Lung microvascular endothelial cell (primary cell): ENCODE data around the gene DDAH2. TPM values are rescaled to one million over a fixed set of nuclear protein-coding genes. Genes with fewer than 3 reads are reported as not detected.
"Not testable (repeated sequence)": the region's sequence is repeated elsewhere in the genome, so short reads cannot be mapped to it uniquely, and the experiment has no call there.

Source experiments
- DNase-seq, 2 donors: peaks; one replicate each; pipeline versions ENCODE4 v3.0.0 to v3.0.0-alpha.2; 2010; ENCODE audit warnings: low read depth in 2 of 2
- total RNA-seq: library from RNA; depleted of rRNA; stranded (reverse); fragments of >200 nt; gene quantifications from 2 replicates; pipeline ENCODE4 v1.2.1, GENCODE V29; 2014

Gene DDAH2
- total RNA-seq, 1 donor from 2014 or later: 159 TPM

DNA sequence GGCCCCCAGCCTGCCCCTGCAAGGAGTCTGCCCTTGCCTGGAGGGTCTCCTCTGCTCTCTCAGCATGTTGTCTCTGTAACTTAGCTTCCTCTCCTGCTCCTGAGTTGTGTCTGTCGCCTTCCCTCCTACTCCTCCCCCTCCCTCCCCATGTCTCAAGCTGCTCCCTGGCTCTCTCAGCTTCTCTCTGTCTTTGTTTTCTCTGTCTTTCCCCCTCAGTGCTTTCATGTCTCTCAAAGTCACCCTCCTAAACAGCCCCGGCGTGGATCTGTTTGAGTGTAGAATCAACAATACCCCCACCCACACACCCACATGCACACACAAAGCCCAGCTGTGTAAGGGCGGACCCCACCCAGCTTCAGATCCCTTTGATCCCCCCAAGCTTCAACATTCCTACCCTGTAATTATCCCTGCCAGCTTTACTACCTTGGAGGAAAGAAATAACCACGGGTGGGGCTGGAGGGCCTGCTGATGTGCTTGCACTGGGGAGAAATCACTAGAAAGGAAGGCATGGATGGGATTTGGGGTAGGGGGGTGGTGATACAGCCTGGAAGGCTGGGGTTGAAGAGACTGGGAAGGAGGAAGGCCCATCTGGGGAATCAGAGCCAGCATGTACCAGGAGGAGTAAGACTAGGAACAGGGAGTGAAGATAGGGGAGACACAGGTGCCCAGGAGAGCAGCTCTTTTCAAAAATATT lies 15.0 kb downstream of the DDAH2 start:
- no peak for DNase-seq

DNA sequence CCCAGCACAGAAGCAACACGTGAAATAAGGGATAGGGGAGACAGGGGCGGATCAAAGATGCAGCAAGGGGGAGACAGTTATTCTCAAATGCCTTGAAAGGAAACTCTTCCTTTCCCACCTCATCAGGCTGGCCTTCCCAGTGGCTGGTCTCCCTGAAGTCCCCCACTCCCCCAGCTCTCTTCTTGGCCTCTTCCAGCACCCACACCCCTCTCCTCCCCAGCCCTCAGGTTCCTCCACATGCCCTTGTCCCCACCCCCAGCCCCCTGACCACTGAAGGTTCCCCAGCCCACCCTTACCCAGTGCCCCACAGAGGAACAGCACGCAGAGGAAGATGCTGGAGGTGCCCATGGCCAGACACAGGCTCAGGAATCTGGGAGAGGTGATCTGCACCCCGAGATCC lies 15.6 kb downstream of the DDAH2 start:
- DNase-seq: no peak

DNA sequence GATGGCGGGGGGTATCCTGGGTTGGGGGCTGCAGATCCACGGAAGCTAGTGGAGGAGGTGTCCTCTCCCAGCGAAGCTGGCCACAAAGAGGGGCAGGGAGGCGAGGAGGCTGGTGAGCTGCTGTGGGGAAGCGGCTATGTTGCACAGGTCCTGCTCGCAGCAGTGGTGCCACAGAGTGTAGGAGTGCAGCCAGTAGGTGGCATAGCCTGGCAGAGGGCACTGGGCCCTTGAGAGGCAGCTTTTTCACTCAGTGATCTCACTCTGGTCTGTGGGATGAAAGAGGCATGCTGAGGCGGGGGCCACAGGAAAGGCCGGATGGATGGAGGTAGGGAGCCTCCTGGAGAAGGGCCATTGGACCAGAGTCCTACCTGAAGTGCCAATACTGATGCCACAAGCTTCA lies 16.8 kb downstream of the DDAH2 start:
- no peak for DNase-seq

DNA sequence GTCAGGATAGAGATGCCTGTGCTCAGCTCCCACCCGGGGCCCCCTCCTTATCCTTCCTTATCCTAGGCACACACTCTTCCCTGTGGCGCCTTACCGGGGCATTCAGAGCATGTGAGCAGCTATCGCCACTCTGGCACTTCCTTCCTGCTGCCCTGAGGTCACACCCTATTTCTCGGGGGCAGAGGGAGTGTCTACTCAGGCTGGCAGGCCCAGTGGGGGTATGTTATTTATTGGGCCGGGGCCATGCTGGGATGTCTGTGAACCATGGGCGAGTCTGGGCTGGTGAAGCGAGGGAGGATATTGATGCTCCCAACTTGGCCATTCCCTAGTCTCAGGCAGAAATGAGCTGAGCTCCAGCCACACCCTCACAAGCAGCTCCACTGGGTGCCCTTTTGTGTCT lies 17.9 kb downstream of the DDAH2 start:
- no peak for DNase-seq

DNA sequence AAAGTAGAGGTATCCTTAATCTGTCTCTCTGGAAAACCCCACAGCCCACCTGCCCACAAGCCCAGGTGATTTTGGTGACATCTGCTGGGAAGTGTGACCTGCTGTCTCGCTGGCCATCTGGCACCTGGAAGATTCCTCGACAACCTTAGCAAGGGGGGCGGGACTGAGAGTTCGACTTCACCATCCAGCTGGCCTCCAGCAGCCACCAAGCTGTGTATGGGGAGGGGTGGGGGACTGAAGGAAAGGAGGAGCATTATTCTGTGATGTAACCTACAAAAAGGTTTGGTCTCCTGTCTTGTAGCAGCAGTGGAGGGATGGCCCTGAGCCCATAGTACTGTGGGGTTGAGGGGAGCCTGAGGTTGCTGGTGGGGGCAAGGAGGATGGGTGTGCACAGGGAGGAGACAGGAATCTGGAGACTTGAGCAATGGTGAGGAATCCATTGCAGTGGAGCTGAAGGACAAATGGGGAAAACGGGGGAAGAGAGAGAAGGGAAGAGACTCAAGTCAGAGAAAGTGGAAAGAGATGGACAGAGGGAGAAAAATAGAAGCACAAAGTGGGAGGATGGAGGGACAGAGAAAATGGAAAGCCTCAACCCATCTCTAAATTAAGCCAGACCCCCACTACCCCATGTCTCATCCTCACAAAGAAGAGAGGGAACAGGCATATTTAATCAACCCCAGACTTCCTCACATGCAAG lies 18.4 kb downstream of the DDAH2 start:
- no peak for DNase-seq

DNA sequence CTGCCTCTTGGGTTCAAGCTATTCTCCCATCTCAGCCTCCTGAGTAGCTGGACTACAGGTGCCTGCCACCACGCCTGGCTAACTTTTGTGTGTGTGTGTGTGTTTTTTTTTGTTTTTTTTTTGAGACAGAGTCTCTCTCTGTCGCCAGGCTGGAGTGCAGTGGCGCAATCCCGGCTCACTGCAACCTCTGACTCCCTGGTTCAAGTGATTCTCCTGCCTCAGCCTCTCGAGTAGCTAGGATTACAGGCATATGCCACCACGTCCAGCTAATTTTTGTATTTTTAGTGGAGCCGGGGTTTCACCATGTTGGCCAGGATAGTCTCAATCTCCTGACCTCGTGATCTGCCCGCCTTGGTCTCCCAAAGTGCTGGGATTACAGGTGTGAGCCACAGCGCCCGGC lies 19.9 kb downstream of the DDAH2 start:
- DNase-seq: not testable (repeated sequence)

DNA sequence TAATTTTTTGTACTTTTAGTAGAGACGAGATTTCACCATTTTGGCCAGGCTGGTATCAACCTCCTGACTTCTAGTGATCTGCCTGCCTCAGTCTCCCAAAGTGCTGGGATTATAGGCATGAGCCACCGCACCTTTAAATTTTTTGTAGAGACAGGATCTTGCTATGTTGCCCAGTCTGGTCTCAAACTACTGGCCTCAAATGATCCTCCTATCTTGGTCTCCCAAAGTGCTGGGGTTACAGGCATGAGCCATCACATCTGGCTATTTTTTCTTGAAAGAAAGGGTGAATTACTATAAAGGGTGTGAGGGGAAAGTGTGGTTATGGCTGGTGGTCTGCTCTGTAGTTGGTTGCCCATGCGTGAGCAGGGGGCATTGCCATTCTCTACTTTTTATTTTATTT lies 20.9 kb downstream of the DDAH2 start:
- DNase-seq: no peak

DNA sequence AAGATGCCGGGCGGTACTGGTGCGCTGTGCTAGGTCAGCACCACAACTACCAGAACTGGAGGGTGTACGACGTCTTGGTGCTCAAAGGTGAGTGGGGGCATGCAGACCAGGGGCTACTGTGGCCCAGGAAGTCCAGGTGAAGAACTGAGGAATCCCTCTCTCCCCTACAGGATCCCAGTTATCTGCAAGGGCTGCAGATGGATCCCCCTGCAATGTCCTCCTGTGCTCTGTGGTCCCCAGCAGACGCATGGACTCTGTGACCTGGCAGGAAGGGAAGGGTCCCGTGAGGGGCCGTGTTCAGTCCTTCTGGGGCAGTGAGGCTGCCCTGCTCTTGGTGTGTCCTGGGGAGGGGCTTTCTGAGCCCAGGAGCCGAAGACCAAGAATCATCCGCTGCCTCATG lies 21.4 kb downstream of the DDAH2 start:
- DNase-seq: no peak

DNA sequence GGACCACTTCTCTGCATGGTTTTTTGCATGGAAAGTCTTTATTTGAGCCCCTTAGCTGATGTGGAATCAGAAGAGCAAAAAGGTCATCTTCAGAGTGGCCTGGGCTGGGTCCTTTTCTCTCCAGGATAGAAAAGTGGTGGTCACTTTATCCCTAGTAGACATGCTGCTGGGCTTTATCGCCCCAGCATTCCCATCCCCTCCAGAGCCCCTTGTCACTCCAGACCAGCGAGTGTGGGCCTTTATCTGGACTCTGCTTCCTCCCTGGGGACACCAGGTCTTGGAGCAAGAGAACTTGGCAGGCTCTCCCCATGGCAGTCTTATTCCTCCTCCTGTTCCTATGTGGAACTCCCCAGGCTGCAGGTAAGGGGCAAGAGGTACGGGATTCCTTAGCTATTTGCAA lies 22.5 kb downstream of the DDAH2 start, which contains the start of gene LY6G6F:
LY6G6F (plus strand) TSS at position 268 of the 400 bp plus-strand sequence; CDS start at position 309, 41 bp downstream.
- no peak for DNase-seq

DNA sequence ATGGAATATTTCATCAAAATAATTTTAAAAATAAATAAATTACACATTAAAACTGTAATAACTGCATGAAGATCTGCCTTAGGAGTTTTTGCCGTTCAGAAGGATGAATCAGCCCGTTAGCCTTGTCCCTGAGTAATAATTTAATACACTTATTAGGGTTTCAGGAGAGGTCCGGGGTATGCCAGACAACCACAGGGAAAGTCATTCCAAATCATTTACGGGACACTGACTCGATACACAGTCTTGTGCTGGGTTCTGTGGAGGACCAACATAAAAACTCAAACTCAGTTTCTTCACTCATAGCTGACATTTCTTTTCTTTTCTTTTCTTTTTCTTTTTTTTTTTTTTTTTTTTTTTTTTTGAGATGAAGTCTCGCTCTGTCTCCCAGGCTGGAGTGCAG lies 23.2 kb downstream of the DDAH2 start:
- DNase-seq: no peak

DNA sequence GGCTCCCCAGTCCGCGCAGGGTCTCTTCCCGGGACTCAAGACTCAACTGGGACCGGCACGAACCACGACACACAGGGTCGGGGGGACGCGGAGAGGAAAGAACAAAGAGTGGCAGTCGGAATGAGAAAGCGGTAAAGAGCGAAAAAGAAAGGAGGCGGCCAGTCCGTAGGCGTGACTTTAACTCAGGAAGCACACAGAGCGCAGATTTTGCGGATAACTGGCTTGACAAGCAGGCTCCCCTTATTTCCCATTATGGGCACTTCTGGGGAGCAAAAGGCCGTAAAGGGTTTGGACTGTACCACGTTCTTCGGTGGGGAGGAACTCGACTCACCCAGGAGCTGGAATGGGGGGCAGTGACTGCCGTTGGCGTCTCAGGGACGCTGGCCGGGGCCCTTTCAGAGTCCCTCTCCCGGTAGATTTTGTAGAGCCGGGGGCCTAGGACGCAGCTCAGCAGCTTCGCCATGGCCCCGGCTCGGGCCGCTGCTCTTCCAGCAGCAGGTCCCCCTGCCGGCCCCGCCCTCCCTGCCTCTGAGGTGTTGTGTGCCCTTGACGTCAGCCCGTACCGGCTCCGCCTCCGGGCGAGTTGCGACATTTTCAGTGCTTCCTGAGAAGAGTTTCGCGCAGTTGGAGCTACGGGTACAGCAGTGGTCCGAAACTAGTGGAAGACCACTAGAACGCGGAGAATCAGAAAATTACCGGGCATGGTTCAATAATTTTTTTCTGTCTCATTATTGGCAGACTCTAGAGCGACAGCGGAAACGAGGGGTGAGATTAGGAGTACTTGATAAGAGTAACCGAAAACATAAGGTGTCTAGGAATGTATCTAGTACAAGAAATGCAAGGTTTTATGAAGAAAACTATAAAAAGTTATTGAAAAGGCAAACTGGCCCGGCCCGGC lies 26.0 kb downstream of the DDAH2 start, which contains the start of gene ABHD16A:
ABHD16A (minus strand) TSS at position 506 of the 898 bp plus-strand sequence; CDS start at position 463, 43 bp downstream.
- peak; percentile 99 for DNase-seq

DNA sequence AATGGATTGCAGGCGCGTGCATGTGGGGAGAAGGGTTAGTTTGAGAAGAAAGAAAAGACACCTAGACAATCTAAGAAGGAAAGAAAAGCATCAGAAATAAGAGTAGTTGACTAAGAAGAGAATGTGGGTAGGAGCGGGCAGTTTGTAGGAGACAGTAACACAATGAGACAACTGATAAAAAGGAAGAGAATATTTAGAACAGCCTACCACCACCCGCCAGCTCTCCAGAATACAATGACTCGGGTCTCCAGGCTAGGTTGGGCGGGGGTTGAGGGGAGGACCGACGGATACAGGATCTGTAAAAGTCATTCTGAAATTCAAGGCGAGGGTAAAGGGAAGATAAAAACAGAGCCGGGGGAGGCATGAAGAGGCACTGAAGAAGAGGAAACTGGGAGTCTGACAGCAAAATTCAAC lies 26.7 kb downstream of the DDAH2 start:
- DNase-seq: peak; percentile 31 to 43

DNA sequence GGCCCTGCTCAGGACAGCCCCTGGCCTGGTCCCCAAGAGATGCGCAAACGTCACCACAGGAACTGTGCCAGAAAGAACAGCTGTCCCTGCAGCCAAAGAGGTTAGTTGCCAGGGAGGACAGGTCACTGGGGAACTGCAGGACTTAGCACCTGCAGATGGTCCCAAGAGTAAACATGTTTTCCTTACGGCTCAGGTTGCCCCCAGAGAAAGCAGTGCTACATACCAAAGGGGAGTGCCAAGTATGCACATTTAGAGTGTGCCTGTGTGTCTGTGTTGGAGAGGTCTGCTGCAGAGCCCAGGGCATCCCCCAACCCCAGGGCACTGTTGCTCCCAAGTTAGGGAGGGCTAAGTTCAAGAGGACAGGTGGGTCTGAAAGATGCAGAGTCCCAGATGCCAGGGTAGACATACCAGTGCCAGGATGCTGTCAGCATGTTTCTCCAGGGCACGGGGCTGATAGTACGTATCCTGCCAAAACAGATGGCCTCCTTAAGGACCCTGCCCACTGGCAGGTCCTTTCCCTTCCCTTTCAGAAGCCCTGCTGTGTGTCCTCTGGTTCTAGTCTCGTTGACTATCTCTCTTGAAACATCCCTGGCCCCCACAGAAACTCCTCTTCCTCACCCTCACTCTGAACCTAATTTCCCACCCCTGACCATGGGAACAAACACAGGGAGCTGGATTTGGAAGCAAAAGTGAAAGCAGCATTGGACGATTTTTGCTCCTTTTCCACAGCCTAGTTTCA lies 27.3 kb downstream of the DDAH2 start:
- peak; percentile 55 to 61 for DNase-seq

DNA sequence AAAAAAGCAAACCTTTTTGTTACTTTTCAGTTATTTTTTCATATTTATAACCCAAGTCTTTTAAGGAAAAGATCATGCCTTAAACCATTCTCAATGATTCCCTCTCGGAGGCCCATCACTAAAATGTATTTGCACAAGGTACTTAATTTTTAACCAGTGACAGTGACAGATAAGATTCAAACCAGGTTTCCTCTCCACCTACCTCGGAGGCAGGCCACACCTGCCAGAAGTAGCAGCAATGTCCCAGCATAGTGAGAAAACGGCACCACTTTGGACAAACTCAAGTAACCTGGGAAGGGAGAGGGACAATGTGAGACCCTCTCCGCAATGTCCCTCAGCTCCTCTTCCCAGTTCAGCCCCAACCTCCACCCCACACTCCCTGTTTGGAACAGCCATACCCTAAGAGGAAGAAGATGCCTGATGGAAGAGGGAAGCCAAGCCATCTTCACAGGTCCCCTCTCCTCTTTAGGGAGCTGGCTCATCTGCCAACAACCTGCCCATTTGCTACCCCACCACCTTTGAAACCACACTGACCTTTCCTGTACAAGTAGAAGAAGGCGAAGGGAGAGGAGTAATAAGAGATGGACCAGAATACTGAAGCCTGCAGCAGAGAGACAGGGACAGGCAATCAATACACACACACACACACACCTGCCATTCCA lies 28.2 kb downstream of the DDAH2 start:
- DNase-seq: no peak

DNA sequence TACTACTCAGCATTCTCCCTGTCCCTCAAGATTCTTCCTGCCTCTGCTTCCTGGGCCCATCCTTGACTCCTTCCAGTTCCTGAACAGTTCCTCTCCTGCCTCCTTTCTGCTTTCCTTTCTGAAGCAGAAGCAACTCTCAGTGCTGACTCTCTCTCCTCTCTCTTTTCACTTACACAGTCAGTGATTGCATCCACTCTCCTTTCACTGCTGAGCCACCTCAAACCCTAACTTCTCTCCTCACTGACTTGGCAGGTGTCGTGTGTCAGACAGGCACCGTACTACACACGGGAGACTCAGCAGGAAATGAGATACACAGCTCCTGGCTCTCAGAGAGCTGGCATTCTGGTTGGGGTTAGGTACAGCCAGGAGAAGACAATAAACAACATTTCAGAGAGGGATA lies 31.5 kb downstream of the DDAH2 start:
- no peak for DNase-seq

DNA sequence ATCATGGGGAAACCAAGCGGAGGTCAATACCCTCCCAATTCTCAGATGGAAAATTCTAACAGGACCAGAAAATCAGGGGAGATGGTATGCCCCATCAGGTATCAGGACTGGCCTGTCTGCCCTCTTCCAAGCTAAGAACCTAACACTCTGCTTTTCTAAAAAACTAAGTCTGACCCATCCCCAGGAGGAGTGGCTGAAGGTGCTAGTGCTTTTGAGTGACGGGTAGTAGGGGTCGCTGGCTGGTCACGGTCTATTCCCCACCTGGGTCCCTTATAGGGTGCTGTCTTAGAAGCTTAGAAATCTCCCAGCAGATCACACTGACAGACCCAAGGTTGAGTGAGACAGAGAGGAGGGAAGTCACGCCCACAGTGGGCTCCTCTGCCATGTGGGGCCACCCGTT lies 35.6 kb downstream of the DDAH2 start:
- no peak for DNase-seq

DNA sequence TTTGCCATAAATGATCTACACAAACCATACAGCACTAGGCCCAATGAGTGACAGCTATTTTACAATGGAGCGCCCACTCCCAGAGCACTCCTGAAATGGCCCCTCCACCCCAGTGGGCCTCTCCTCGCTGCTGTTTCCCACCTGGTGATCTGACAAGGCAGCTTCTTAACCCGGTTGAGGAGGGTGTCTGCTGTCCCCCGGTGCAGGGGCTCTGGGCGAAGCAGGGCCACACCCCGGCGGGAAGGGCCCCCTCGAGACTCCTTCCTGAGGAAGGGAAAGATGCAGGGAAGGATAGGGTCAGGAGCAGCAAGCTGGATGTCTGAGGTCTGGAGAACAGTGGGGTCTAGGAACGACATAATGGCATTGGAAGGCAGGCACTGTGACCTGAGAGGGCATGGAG lies 36.2 kb downstream of the DDAH2 start:
- no peak for DNase-seq

DNA sequence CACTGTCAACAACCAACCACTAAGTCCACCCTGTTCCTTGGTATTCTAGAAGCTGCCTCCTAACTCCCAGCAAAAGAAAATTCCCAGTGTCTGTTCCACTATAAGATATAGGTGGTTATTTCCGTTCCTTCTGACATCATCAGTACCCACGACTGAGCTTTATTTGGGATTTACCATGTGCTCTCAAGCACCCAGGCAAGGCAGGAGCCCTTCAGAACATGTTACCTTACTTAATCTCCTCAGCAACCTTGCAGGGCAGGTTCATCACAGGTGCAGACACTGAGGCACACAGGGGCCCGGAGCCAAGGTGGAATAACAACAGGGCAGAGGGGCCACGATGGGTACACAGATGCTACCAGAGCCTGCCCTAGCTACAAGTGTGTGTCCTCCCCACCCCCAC lies 36.7 kb downstream of the DDAH2 start:
- no peak for DNase-seq

DNA sequence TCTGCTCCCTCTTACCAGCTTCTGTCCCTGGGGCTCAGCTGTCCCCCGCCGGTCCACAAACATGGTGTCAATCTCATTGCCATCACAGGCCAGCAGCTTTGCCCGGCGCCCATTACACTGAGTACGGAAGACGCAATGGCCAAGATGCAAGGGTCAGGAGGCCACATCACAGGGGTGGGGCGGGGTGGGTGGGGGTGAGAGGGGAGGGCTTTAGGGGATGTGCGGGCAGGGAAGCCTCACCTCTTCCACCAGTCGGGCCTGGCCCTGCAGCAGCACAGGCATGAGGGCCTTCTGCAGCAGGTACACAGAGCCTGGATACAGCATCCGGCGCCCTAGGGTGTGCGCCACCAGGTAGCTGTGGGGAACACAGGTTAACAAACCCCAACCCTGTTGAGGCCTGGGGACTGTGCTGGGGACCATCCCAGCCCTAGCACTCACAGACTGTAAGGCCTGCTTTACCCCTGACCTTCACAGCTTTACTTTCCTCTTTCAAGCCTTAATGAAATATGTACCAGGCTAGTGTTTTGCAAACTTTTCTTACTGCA lies 37.5 kb downstream of the DDAH2 start:
- DNase-seq: no peak

DNA sequence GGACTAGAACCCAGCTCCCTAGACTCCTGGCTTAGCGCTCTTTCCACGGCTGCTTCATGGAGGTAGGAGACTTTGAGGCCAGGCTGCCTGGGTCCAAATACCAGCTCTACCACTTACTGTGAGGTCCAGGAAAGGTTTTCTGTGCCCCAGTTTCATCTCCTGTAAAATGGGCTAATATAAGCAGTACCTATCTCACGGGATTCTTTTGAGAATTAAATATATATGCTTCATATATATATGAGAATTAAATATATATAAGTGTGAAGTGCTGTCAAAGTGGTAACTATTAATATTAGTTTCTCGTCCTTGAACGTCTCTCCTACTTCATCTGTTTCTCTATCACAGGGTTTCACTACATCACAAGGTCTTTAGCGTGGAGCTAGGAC lies 38.0 kb downstream of the DDAH2 start:
- DNase-seq: no peak
